ENCODE data around the gene MAP1B.
"Not testable (repeated sequence)": the region's sequence is repeated elsewhere in the genome, so short reads cannot be mapped to it uniquely, and the experiment has no call there.

MAP1B gene

DNA sequence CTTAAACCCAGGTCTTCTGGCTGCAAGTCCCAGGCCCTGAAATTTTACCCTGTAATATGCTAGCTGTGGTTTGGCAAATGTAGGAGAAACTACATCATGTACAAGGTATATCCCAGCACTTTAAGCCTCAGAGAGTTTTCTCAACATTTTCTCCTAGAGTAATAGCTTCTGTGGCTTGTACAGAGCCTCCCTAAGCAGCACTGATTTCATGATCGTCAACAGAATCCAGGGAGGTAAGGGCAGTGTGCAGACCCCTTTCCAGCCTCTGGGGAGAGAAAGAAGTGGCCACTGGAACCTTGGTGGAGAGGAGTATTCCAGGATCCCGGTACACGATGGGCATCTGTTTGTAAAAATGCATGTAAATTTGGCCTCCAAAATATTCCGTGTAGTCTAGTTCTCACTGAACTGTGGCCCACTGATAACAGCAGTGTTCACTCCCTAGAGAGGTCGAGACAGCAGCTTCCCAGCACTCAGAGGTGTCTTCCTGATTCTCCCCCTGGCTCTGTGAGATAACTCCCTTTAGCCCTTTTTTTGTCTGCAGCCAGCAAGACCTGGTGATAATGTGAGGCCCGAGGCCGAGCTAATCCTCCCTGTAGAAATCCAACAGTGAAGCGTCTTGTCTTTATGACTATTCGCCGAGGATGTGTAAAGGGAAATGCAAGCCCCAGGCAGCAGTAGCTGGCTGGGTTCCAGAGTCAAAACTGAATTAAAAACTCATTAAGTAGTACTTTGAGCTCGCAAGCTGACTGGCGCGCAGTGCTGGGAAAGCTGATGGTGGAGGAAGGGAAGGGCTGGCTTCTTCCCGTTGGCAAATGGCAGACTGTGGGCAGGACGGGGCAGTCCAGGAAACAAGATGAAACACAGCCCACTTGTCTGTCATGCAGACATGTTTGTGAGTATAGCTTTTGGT lies 59.0 kb downstream of the MAP1B start:
- no peak for DNase-seq

- DNase-seq = no peak
These were observed 60.0 kb downstream of the MAP1B start for GRCh38 chr5:72167257-72167656.

DNA sequence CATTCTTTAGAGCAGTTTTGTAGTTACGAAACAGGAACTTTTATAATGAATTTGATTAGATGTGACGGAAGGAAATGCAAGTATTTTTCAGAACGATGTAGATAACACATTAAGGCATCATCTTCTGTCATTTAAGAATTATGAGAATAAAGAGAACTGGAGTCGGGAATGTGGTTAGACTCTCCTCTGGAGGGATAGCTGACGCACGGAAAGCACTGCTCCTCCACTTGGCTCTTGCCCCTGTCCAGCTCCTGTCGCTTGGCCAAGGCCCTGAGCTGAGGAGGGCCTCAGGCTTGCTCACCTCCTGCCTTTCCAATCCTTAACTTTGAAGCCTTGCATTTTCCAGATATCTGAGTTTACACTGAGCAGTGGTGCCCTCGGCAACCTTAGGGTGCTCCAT lies 60.5 kb downstream of the MAP1B start:
- no peak for DNase-seq

- no peak for DNase-seq
These were observed 62.8 kb downstream of the MAP1B start for GRCh38 chr5:72170101-72170500.

DNA sequence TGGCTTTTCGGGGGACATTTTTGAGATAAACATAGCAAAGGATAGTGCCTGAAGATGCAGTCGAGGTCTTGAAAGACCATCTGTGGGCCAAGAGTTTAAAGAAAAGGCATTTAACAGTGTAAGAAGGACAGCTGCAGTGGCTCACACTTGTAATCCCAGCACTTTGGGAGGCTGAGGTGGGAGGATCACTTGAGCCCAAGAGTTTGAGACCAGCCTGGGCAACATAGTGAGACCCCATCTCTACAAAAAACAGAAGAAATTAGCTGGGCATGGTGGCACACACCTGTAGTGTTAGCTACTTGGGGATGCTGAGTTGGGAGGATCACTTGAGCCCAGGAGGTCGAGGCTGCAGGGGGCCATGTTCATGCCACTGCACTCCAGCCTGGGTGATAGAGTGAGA lies 63.9 kb downstream of the MAP1B start:
- DNase-seq = not testable (repeated sequence)

GRCh38 chr5:72171667-72172066 lies 64.4 kb downstream of the MAP1B start:
- no peak for DNase-seq

- no peak for DNase-seq
These were observed 65.5 kb downstream of the MAP1B start for GRCh38 chr5:72172786-72173185.

DNA sequence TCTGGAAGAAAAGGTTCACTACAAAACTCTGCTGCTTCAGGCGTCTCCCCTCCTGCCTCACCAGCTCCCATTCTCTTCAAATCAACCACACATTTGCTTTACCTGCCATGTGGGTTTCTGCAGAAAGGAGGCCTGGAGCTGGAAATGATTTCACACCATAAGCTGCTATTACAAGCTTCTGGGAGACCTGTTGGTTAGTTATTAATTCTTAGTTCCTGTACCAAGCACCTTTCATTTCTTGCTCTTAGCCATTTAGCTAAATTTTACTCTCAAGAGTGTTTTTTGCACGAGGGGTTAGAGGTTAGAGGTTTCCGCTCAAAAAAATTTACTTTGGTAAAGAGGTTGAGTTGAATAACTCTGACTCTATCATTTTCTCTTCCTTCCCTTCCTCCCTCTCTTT lies 70.3 kb downstream of the MAP1B start:
- no peak for DNase-seq

- DNase-seq = no peak
These were observed 71.9 kb downstream of the MAP1B start for GRCh38 chr5:72179028-72179815.

DNA sequence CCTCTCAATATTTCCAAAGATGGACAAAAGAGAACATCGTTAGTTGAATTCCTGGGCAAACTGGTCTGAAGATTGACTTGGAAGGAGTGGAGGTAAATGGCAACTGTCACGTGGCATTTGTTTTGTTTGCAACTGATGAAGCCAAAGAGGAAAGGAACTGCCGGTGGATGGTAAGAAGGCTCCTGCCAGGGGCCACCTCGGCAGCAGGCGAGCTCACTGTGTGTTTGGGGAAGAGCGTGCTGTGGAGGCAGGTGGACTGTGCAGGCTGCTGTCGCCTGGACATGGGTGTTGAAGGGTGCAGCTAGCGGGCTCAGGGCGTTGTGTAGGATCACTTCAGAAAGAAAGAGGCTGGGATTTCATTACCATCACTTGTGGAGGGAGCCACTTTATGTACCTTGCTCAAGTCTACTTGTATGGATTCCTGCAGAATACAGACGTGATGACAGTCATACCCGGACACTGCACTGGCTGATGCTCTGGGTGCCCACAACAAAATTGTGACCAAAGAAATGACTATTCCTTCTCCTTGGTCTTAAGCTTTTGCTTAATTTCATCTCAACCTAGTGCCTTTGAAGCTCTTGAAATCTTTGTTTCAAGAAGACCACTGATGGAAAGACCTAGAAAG lies 72.7 kb downstream of the MAP1B start:
- DNase-seq = no peak

DNA sequence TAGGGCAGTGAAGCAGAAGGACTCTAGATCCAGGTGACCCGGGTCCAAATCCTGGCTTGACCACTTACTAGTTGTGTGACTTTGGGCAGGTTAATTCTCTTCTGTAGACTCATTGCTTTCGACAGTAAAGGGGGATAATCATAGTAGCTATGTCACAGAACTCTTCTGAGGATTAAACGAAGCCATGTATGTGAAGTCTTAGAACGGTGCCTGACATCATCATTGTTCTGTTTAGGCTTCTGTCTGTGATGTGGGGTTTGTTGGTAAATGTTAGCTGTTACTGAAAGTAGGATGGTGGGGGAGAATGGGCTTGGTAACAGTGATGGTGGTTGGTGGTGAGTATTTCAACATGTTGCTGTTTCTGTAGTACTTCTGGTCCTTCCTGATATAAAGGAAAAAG lies 73.7 kb downstream of the MAP1B start:
- DNase-seq = no peak

GRCh38 chr5:72182686-72183085 lies 75.4 kb downstream of the MAP1B start:
- DNase-seq = no peak

- no peak for DNase-seq
These were observed 75.8 kb downstream of the MAP1B start for GRCh38 chr5:72183101-72183520.

DNA sequence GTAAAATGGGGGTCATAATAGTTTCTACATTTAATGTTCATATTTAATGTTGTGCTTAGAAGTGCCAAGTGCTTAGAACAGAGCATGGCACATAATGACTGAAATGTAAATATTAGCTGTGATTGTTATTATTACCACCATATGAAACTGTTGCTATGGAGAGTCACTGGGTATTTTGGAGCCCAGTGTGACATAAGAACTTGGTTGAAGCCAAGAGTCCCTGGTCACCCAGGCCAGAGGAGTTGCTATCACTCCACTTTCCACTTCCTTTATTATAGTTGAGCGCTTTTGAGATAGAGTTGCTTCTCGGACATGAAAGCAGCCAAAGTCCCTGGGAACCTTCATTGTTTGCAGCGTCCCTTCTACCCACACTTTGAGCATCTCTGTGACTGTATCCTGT lies 77.1 kb downstream of the MAP1B start:
- no peak for DNase-seq

DNA sequence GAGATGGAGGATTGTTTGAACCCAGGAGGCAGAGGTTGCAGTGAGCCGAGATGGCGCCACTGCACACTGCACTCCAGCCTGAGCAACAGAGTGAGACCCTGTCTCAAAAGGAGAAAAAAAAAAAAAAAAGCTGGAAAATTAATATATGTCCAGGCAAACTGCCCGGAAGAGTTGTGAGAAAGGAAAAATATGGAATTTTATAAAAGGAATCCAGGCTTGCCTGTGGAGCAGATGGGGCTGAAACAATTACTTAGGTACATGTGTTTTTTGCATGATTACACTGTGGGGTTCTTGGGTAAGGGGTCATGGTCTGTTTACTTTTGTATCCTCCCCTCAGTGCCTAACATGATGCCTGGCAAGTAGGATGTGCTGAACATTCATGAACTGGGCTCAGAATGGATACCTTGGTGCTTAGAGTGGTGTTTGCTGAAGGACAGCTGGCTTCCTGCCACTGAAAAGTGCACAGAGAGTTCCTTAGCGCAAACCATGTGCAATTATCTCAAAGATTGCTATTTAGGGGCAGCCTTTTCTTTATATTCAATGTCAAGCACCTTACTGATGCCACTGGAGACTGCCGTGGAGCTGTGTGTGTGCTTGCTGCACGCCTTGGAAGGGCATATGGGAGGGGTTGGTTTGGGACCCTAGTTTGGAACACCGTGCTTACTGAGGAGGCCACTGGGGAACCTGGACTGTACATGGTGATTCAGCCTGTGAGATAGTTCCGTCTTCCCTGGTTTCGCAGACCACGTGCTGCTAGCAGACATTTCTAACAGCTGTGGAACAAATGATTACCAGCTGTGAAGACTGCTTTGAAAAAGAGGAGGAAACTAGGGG lies 78.4 kb downstream of the MAP1B start:
- no peak for DNase-seq

DNA sequence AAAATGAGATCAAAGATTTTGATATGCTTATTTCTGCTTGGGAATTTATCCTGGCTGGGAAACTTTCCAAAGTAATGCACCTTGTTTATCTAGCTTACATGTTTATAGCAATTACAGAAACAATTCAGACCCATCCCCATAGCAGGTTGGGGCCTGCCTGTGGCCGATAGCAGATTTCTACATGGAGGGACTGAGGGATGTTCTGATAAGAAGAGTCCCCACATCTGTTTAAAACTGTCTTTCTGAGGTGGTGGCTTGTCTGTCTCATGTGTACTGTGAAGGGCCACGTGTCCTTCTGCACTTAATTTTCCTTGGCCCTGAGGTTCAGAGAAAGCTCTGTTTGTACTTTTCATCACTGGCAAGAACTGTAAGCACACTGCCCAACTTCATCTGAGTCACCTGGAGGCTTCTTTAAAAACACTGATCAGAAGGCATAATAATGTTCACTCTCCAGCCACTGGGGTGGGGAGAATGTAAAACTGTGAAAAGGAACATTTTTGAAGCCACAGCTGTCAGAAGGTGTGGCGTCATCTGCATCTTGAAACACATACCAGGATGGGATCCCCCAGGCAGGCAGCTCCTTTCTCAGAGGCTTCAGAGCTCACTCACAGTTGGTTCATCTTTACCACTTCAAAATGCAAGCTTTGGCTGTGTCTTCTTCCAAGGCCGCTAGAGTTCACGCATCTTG lies 80.3 kb downstream of the MAP1B start:
- DNase-seq = no peak

GRCh38 chr5:72188166-72188565 lies 80.9 kb downstream of the MAP1B start:
- DNase-seq = no peak

GRCh38 chr5:72189146-72189545 lies 81.9 kb downstream of the MAP1B start:
- DNase-seq = no peak

DNA sequence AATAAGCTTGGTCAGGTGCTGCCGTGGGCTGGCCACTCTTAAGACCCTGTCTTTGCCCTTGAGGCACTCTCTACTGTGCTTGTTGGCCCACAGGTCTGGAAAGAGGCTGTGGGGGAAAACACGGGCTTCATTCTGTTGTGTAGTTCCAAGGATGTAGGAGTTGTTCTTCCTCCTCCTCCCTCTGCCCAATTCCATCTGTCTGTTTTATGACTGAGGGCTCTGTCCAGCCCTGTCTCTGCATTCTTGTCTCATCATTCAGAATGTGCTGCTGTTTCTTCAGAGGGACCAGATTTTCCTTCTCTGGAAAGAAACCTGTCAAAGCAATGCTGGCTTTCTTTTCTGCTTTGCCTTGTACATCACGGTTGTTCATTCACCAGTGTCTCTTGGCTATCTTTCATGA lies 84.1 kb downstream of the MAP1B start:
- no peak for DNase-seq

GRCh38 chr5:72194846-72195245 lies 87.6 kb downstream of the MAP1B start:
- DNase-seq = no peak

DNA sequence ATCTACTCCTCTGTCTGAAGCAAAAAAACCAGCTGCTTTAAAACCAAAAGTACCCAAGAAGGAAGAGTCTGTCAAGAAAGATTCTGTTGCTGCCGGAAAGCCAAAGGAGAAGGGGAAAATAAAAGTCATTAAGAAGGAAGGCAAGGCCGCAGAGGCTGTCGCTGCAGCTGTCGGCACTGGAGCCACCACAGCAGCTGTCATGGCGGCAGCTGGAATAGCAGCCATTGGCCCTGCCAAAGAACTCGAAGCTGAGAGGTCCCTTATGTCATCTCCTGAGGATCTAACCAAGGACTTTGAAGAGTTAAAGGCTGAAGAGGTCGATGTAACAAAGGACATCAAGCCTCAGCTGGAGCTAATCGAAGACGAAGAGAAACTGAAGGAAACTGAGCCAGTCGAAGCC lies 88.3 kb downstream of the MAP1B start:
- DNase-seq = no peak

- DNase-seq = no peak
These were observed 90.1 kb downstream of the MAP1B start for GRCh38 chr5:72197393-72197792.

Measured in activated CD8-positive, alpha-beta memory T cell treated with anti-CD3 and anti-CD28 coated beads for 24 hours (primary cell).